T1000 (cell line): Measurements from ENCODE around the gene LCOR.
"Not testable (repeated sequence)": the region's sequence is repeated elsewhere in the genome, so short reads cannot be mapped to it uniquely, and the experiment has no call there.

ENCODE experiments used
- DNase-seq: peaks from one replicate; lab custom pipeline; 2025; ENCODE audit warnings: mixed read lengths; lab: John Stamatoyannopoulos, UW

Gene LCOR

GRCh38 chr10:96831867-96832720, at the start of gene LCOR:
TSS of gene LCOR (plus strand) at chr10:96832298. CDS start at chr10:96949058, 116,760 bp downstream.
- peak; percentile 85 for DNase-seq

GRCh38 chr10:96784253-96784652, 47.8 kb upstream of the LCOR start:
- DNase-seq = no peak

DNA sequence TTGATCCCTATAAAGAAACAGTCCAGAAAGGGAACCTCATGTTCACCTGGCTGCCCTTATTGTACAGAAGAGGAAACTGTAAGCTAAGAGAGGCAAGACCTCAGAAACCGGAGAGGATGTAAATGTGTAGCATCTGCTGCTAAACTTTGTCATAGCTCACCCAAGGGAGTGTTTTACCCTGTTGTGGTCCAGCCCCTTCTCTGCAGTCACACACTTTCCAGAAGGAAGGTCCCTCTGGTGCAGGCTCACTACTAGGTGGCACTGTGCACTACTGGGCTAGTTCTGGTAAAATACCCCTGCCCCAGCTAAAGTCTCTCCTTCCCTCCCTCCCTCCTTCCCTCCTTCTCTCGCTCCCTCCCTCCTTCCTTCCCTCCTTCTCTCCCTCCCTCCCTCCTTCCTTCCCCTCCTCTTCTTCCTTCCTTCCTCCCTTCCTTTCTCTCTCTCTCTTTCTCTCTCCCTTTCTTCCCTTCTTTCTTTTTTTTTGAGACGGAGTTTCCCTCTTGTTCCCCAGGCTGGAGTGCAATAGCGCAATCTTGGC, 42.5 kb upstream of the LCOR start:
- DNase-seq = no peak

DNA sequence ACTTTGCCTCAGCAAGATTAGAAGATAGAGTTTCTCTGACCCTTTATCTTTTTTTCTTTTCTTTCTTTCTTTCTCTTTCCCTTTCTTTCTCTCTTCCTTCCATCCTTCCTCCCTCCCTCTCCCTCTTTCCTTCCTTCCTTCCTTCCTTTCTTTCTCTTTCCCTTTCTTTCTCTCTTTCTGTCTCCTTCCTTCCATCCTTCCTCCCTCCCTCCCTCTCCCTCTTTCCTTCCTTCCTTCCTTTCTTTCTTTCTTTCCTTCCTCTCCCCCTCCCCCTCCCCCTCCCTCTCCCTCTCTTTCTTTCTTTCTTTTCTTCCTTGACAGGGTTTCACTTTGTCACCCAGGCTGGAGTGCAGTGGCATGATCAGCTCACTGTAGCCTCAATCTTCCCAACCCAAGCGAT, 40.2 kb upstream of the LCOR start:
- DNase-seq = no peak

GRCh38 chr10:96794836-96795733, 37.0 kb upstream of the LCOR start:
- no peak for DNase-seq

GRCh38 chr10:96797485-96797884, 34.6 kb upstream of the LCOR start:
- DNase-seq = no peak

GRCh38 chr10:96803288-96803664, 28.8 kb upstream of the LCOR start:
- DNase-seq = no peak

DNA sequence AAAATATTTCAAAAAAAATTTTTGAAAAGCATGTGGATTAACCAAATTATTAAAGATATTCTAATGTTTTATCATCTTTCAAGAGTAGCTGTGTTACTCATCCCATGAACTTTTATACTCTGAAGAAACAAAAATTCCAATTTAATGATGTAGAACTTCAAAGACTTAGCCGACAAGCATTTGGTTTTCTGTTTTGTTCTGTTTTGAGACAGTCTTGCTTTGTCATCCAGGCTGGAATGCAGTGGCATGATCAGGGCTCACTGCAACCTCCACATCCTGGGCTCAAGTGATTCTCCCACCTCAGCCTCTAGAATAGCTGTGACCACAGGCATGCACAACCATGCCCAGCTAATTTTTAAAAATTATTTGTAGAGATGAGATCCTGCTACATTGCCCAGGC, 17.8 kb upstream of the LCOR start:
- DNase-seq = peak; percentile 65

- not testable (repeated sequence) for DNase-seq
Observed at GRCh38 chr10:96818971-96819370, 13.1 kb upstream of the LCOR start.

DNA sequence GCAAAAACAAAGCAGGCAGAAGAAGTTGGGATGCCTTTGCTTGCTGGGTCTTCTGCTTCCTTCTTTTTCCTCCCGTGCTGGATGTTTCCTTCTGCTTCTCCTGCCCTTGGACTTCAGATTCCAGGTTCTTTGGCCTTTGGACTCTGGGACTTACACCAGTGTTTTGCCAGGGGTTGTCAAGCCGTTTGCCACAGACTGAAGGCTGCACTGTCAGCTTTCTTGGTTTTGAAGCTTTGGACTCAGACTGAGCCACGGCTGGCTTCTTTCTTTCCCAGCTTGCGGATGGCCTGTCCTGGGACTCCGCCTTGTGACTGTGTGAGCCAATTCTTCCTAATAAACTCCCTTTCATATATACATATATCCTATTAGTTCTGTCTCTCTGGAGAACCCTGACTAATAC, 11.3 kb upstream of the LCOR start:
- no peak for DNase-seq

- DNase-seq = no peak
Observed at GRCh38 chr10:96826438-96826837, 5.7 kb upstream of the LCOR start.

- no peak for DNase-seq
Observed at GRCh38 chr10:96828609-96829008, 3.5 kb upstream of the LCOR start.

GRCh38 chr10:96829029-96829773, 2.9 kb upstream of the LCOR start:
- DNase-seq = no peak

DNA sequence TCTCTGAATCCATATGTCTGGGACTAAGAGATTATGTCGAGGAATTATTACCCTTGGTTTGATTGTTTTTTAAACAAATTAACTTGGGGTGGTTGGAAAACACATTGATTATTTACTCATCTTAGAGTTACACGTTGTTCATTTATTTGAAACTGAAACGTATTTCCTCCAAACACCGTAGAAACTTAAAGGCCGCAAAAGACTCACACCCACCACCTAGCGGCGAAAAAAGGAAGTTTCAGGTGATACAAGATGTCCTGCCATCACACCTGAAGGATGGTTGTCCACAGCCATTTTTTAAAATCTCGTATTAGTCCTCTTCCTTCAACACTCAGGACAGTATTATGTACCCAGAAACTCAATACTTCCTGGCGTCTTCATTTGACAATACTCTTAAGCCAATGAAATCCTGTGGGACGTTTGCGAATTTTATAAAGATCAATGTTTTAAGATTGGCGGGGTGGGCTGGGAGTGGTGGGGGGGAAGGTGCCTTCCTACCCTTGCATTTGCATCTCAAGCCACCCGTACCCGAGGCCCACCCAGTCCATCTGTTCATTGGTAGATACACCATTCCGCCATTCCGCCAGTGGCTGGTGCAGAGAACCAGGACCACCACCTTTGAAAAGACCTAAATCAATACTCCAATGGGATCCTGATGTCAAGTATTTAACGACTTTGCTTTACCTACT, 1.4 kb upstream of the LCOR start:
- DNase-seq = peak; percentile 43

GRCh38 chr10:96831200-96831866, 765 bp upstream of the LCOR start:
- no peak for DNase-seq

DNA sequence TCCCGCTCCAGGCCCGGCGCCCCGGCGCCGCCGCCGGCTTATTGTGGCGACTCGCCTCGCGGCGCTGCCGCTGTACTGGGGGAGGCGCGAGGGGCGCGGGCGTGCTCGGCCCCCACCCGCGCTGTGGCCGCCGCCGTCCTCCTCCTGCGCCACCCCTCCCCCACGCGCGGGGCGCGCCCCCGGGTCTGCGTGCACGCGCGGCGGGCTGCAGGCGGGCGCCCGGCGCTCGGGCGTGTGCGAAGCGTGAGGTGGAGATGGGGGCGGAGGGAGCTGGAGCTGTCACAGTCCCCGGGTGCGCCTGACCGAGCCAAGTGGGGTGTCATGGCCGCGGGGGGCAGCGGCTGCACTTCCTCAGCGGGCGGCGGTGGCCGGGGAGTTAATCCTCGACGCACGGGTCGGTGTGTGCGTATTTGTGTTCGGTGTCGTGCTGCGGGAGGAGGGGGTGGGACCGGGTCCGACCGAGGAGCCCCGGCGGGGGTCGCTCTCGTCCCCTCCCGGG, 672 bp downstream of the LCOR start:
- DNase-seq = peak; percentile 85

DNA sequence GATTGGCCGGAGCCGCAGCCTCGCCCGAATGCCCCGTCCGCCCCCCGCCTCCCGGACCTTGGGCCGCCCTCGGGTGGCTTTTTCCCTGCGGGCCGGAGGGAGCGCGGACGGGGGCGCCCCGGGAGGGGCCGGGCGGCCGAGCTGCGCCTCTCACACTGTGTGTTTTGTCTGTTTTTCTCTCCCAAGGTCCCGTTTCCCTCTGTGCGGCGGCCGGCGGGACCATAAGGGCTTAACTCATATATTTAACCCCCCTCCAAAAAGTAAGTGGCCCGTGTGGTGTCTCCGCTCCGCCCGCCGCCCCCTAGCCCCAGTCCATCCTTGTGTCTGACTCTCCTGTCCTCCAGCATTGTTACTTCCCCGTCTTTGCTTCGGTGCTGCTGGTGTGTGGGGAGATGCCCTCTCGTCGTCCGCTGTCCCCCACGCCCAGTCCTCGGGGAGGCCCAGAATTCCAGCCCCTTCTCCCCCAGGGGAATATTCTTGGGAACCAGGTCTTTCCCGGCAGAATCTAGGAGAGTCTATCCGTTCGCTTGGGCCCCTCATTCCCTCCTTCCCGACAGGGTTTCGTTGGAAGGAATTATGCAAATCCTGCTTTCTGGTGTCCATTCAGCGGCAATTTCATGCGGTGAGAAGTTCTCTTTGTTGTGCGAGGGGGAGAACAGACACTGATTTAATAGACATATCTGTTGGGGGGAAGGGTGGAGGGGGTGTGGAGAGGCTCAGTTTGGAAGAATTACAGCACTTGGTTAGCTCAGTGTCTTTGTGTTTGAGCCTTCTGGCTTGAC, 1.3 kb downstream of the LCOR start:
- peak; percentile 18 for DNase-seq

- no peak for DNase-seq
Observed at GRCh38 chr10:96834120-96834519, 2.0 kb downstream of the LCOR start.

DNA sequence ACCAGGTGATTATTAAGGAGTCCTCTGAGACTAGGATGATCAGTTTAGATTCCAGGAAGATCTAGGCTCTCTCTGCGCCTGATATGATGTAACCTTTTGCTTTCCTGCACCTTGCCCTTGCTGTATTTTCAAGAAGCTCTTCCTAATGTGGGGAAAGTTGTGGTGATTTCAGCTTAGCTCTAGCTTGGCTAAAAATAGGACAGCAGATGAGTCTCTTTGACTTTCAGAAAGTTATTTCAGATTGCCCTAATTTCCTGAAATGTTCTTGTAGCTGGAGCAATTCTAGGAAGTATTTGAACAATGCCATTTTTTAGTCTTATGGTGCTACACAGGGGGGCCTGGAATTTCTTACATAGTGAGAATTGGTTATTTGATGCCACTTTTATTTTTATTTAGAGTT, 3.8 kb downstream of the LCOR start:
- no peak for DNase-seq

DNA sequence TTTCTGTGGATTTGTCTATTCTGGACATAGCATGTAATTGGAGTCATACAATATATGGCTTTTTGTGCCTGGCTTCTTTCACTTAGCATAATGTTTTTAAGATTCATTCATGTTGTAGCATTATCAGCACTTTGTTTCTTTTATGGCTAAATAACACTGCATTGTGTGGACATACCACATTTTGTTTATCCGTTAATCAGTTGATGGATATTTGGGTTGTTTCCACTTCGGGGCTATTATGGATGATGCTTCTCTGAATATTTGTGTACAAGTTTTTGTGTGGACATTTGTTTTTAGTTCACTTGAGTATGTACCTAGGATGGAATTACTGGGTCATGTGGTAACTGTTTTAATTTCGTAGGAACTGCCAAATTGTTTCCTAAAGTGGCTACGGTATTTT, 6.4 kb downstream of the LCOR start:
- no peak for DNase-seq
